HepG2 (cell line): ENCODE measurements around the gene HACD1.

ENCODE experiments used
- ATAD3A ChIP-seq: sonication (generic); formaldehyde crosslinking; IDR thresholded peaks from 2 replicates; pipeline ENCODE4 v1.4.0; 2020; ENCODE audit warnings: missing genetic modification reagents
- CTCF ChIP-seq: sonication (generic); formaldehyde crosslinking; IDR thresholded peaks from 2 replicates; pipeline ENCODE4 v1.5.0; 2020; ENCODE audit warnings: mild to moderate bottlenecking, missing genetic modification reagents, moderate library complexity
- FOXP4 ChIP-seq: sonication (generic); formaldehyde crosslinking; IDR thresholded peaks from 2 replicates; pipeline ENCODE4 v1.4.0; 2020; ENCODE audit warnings: missing genetic modification reagents
- GABPA ChIP-seq, 2 experiments: IDR thresholded peaks; 2 replicates each; pipeline ENCODE4 v1.6.1; 2011 to 2016; ENCODE audit warnings: low read depth in 2 of 2, low read length in 1 of 2, missing biosample characterization in 1 of 2, missing genetic modification characterization in 1 of 2
- POLR2A ChIP-seq, 2 experiments: IDR thresholded peaks; 2 replicates each; pipeline ENCODE4 v1.6.1; 2011; ENCODE audit warnings: low read depth in 2 of 2, low read length in 2 of 2, mild to moderate bottlenecking in 1 of 2, moderate library complexity in 1 of 2; ENCODE audit not compliant: insufficient read depth in 1 of 2
- POLR2AphosphoS5 ChIP-seq: IDR thresholded peaks from 2 replicates; pipeline ENCODE4 v1.6.1; 2012; ENCODE audit warnings: low read depth, low read length
- SMAD1 ChIP-seq: sonication (generic); formaldehyde crosslinking; IDR thresholded peaks from 2 replicates; pipeline ENCODE4 v1.4.0; 2020; ENCODE audit warnings: missing genetic modification reagents, low read depth, mild to moderate bottlenecking, borderline replicate concordance
- YEATS4 ChIP-seq: sonication (generic); formaldehyde crosslinking; IDR thresholded peaks from 2 replicates; pipeline ENCODE4 v1.4.0; 2020; ENCODE audit warnings: missing genetic modification reagents, borderline replicate concordance
- ZBTB43 ChIP-seq: sonication (generic); formaldehyde crosslinking; conservative IDR thresholded peaks from 2 replicates; pipeline ENCODE4 v1.4.0; 2020; ENCODE audit warnings: missing genetic modification reagents
- ZFP36 ChIP-seq: fragments of 150-350 bp; IDR thresholded peaks from 2 replicates; pipeline ENCODE4 v1.6.1; 2018; ENCODE audit warnings: borderline replicate concordance, low read length, low read depth; ENCODE audit not compliant: partially characterized antibody
- ZNF280D ChIP-seq: sonication (generic); formaldehyde crosslinking; IDR thresholded peaks from 2 replicates; pipeline ENCODE4 v1.5.1; 2020; ENCODE audit warnings: mild to moderate bottlenecking, missing genetic modification reagents
- TF ChIP-seq, protein P1 (sequence below): sonication (generic); formaldehyde crosslinking; IDR thresholded peaks from 2 replicates; pipeline ENCODE4 v1.8.1; 2022; ENCODE audit warnings: low read depth, mild to moderate bottlenecking, missing genetic modification reagents

DNA sequence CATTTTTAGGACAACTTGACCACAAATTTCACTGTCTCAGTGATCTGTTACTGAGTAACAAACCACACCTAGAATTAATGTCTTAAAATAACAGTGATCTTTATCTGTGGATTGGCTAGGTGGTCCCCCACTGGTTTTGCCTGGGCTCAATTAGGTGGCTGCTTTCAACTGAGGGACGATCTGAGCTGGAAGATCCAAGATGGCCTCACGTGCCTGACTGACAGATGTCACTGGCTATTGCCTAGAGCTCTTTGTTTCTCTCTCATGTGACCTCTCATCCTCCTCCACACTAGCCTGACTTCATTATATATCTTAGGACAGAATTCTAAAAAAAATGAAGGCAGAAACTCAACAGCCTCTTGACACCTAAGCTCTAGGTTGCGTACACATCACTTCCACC is 59.7 kb downstream of the HACD1 start:
- TF ChIP-seq POLR2A (IDR thresholded peaks at IDR 0.05; ENCODE audit: insufficient read depth in 1 of 2, low read depth in 2 of 2, low read length in 2 of 2): no peak
- no peak for TF ChIP-seq SMAD1 (CRISPR knock-in tag)
- TF ChIP-seq, protein P1, sequence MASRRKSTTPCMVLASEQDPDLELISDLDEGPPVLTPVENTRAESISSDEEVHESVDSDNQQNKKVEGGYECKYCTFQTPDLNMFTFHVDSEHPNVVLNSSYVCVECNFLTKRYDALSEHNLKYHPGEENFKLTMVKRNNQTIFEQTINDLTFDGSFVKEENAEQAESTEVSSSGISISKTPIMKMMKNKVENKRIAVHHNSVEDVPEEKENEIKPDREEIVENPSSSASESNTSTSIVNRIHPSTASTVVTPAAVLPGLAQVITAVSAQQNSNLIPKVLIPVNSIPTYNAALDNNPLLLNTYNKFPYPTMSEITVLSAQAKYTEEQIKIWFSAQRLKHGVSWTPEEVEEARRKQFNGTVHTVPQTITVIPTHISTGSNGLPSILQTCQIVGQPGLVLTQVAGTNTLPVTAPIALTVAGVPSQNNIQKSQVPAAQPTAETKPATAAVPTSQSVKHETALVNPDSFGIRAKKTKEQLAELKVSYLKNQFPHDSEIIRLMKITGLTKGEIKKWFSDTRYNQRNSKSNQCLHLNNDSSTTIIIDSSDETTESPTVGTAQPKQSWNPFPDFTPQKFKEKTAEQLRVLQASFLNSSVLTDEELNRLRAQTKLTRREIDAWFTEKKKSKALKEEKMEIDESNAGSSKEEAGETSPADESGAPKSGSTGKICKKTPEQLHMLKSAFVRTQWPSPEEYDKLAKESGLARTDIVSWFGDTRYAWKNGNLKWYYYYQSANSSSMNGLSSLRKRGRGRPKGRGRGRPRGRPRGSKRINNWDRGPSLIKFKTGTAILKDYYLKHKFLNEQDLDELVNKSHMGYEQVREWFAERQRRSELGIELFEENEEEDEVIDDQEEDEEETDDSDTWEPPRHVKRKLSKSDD (CRISPR knock-in tag): no peak
- TF ChIP-seq POLR2AphosphoS5: no peak
- no peak for TF ChIP-seq CTCF (CRISPR knock-in tag)
- no peak for TF ChIP-seq ZFP36
- TF ChIP-seq FOXP4 (CRISPR knock-in tag): no peak
- TF ChIP-seq ZBTB43 (CRISPR knock-in tag): no peak
- TF ChIP-seq GABPA (IDR thresholded peaks at IDR 0.05; ENCODE audit: low read depth, low read length): no peak
- no peak for TF ChIP-seq GABPA (CRISPR knock-in tag; IDR thresholded peaks at IDR 0.05; ENCODE audit: low read depth)
- TF ChIP-seq ZNF280D: no peak
- TF ChIP-seq YEATS4 (CRISPR knock-in tag): no peak
- no peak for TF ChIP-seq ATAD3A (CRISPR knock-in tag)
